Lower leg skin (tissue), 4 donors: ENCODE measurements around the gene FLNB. TPM values are rescaled to one million over a fixed set of nuclear protein-coding genes. Genes with fewer than 3 reads are reported as not detected.

Source experiments
- DNase-seq, 2 donors: peaks; one replicate each; pipeline ENCODE4 v3.0.0-alpha.2; 2019; ENCODE audit warnings: low spot score in 2 of 2
- H3K4me3 ChIP-seq: fragments of 200-600 bp; sonication (generic); 2 replicates; pipeline ENCODE4 v1.5.1; 2017; ENCODE audit warnings: mild to moderate bottlenecking, low read depth; ENCODE audit not compliant: poor library complexity, severe bottlenecking
- CTCF ChIP-seq, 3 donors: fragments of 450-650 bp; IDR thresholded peaks; one replicate each; pipeline ENCODE4 v1.5.1; 2016; ENCODE audit warnings: antibody characterized with exemption in 3 of 3, mild to moderate bottlenecking in 3 of 3, moderate library complexity in 2 of 3
- POLR2A ChIP-seq, 2 donors: fragments of 450-650 bp; IDR thresholded peaks; one replicate each; pipeline ENCODE4 v1.6.1; 2016 to 2017; ENCODE audit warnings: antibody characterized with exemption in 2 of 2, mild to moderate bottlenecking in 1 of 2, moderate library complexity in 1 of 2
- WGBS, 2 donors: methylation state at CpG; one replicate each; pipeline ENCODE4 v1.1.5; 2018; 5-methylcytosine and 5-hydroxymethylcytosine counted together
- intact Hi-C: fragments of 100-400 bp; cut with DNase I; formaldehyde crosslinking; loops from one replicate; pipeline ENCODE4 v1.15.0; 2023; ENCODE audit warnings: low total_unique reads
- total RNA-seq, 4 donors: library from RNA; depleted of rRNA; stranded (reverse); fragments of >200 nt; gene quantifications; one replicate each; pipeline ENCODE4 v1.1.0, GENCODE V29; 2016

Gene FLNB
- total RNA-seq, 4 donors from 2014 or later = 108 to 155 (median 128) TPM

GRCh38 chr3:58154626-58155449, 146.6 kb downstream of the FLNB start:
- intact Hi-C loops = no loop called here
- 90 to 92% methylated on average over 10 of the region's 10 CpGs for WGBS, 2 donors

GRCh38 chr3:58155838-58156237, 147.6 kb downstream of the FLNB start:
- DNase-seq = no peak
- WGBS, 2 donors = 93 to 96% methylated on average over 10 of the region's 10 CpGs
- TF ChIP-seq POLR2A (IDR thresholded peaks at IDR 0.05) (no peak), CTCF (IDR thresholded peaks at IDR 0.05) (no peak)
- intact Hi-C loops = no loop called here
- no peak overlapping the region for H3K4me3 ChIP-seq

More at GRCh38 chr3:58154626-58155449, 146.6 kb downstream of the FLNB start:
- TF ChIP-seq POLR2A (IDR thresholded peaks at IDR 0.05) = no peak
- TF ChIP-seq CTCF (IDR thresholded peaks at IDR 0.05) = no peak
- no peak for DNase-seq
- no peak overlapping the region for H3K4me3 ChIP-seq

GRCh38 chr3:58157700-58158099, 149.5 kb downstream of the FLNB start:
- 83 to 84% methylated on average over 11 of the region's 11 CpGs for WGBS, 2 donors
- intact Hi-C loops = no loop called here
- TF ChIP-seq CTCF (IDR thresholded peaks at IDR 0.05) = no peak
- TF ChIP-seq POLR2A (IDR thresholded peaks at IDR 0.05) = no peak

GRCh38 chr3:58158442-58159153, 150.4 kb downstream of the FLNB start:
- TF ChIP-seq POLR2A (IDR thresholded peaks at IDR 0.05) = no peak
- no peak for TF ChIP-seq CTCF (IDR thresholded peaks at IDR 0.05)
- DNase-seq = no peak

More at GRCh38 chr3:58157700-58158099, 149.5 kb downstream of the FLNB start:
- H3K4me3 ChIP-seq = no peak overlapping the region
- DNase-seq = no peak

GRCh38 chr3:58160399-58160798, 152.2 kb downstream of the FLNB start:
- intact Hi-C loops = no loop called here
- DNase-seq = no peak
- WGBS, 2 donors = 95 to 100% methylated on average over 1 of the region's 1 CpG
- H3K4me3 ChIP-seq = no peak overlapping the region
- TF ChIP-seq POLR2A (IDR thresholded peaks at IDR 0.05) (no peak), CTCF (IDR thresholded peaks at IDR 0.05) (no peak)

More at GRCh38 chr3:58158442-58159153, 150.4 kb downstream of the FLNB start:
- WGBS, 2 donors = 92 to 94% methylated on average over 7 of the region's 7 CpGs
- H3K4me3 ChIP-seq = no peak overlapping the region
- intact Hi-C loops = no loop called here
